ENCODE results near the gene MAP4K4.

- TF ChIP-seq EZH2phosphoT487 (IDR thresholded peaks at IDR 0.05; ENCODE audit: low read depth) (no peak), CTCF (IDR thresholded peaks at IDR 0.05; ENCODE audit: low read depth, low read length) (no peak)
These were observed 233.3 kb downstream of the MAP4K4 start for GRCh38 chr2:101930847-101931246.
